T-helper 1 cell treated with Interleukin-12 subunit alpha and Interleukin-12 subunit beta and Interleukin-4 antibody, amounts not matched to agents 30 ng/mL and 1 ng/mL, for 36 hours (primary cell): Measurements from ENCODE around the gene ANKS4B. TPM values are rescaled to one million over a fixed set of nuclear protein-coding genes. Genes with fewer than 3 reads are reported as not detected.
"Not testable (repeated sequence)": the region's sequence is repeated elsewhere in the genome, so short reads cannot be mapped to it uniquely, and the experiment has no call there.

Experiments used
- intact Hi-C: fragments of 100-400 bp; cut with micrococcal nuclease; formaldehyde crosslinking; loops from one replicate; pipeline ENCODE4 v1.15.1; 2024
- total RNA-seq: library from RNA; stranded (reverse); gene quantifications from 2 replicates; pipeline ENCODE4 v1.2.3, GENCODE V29; 2022

Gene ANKS4B
- total RNA-seq, 1 donor from 2014 or later = not detected

GRCh38 chr16:21289789-21290188, 56.3 kb downstream of the ANKS4B start:
- intact Hi-C loops = not testable (repeated sequence)

- intact Hi-C loops = loop anchor here (1.0 to 2.0 kb wide), 3 partner anchors 112 to 255 kb away; partner anchors contain the start of gene LDAF1
Observed at GRCh38 chr16:21300309-21301167, 67.0 kb downstream of the ANKS4B start.

GRCh38 chr16:21301168-21301894, 67.8 kb downstream of the ANKS4B start:
- intact Hi-C loops = loop anchor here (1.0 to 2.0 kb wide), 2 partner anchors 143 to 254 kb away; partner anchors contain the start of gene LDAF1

- intact Hi-C loops = loop anchor here (1.0 to 2.0 kb wide), 2 partner anchors 143 to 253 kb away; partner anchors contain the start of gene LDAF1
Observed at GRCh38 chr16:21301895-21302291, 68.4 kb downstream of the ANKS4B start.

- intact Hi-C loops = no loop called here
Observed at GRCh38 chr16:21302454-21302853, 69.0 kb downstream of the ANKS4B start.

GRCh38 chr16:21302898-21303528, 69.5 kb downstream of the ANKS4B start:
- intact Hi-C loops = no loop called here

Other genes starting within 250 kb of the ANKS4B start
- gene DNAH3, start 82.9 kb upstream of the ANKS4B start, total RNA-seq = 0.10 TPM in 1 of 2 replicates, not detected in the other
- gene LDAF1, start 75.0 kb upstream of the ANKS4B start, total RNA-seq = 6.8 and 8.4 TPM in 2 replicates
- gene ZP2, start 22.1 kb upstream of the ANKS4B start, total RNA-seq = not detected in 2 replicates
- not detected in 2 replicates for gene CRYM, start 44.6 kb downstream of the ANKS4B start, total RNA-seq